Duodenal mucosa (tissue), 2 donors: ENCODE results near the gene HEATR9.

Source experiments
- H3K27ac ChIP-seq: one replicate; pipeline ENCODE4 v1.7.0; 2013; ENCODE audit warnings: low read depth, low read length
- H3K27me3 ChIP-seq, 2 donors: one replicate each; pipeline ENCODE4 v1.7.0; 2013; ENCODE audit warnings: low read length in 2 of 2, control low read depth in 1 of 2; ENCODE audit not compliant: insufficient read depth in 2 of 2, control insufficient read depth in 1 of 2
- H3K36me3 ChIP-seq, 2 donors: one replicate each; pipeline ENCODE4 v1.7.0; 2013; ENCODE audit warnings: low read length in 2 of 2, control low read depth in 1 of 2; ENCODE audit not compliant: insufficient read depth in 2 of 2, control insufficient read depth in 1 of 2
- H3K4me1 ChIP-seq, 2 donors: one replicate each; pipeline ENCODE4 v1.7.0; 2013; ENCODE audit warnings: low read length in 2 of 2, control low read depth in 1 of 2; ENCODE audit not compliant: insufficient read depth in 2 of 2, control insufficient read depth in 1 of 2
- H3K4me3 ChIP-seq, 2 donors: one replicate each; pipeline ENCODE4 v1.7.0; 2013; ENCODE audit warnings: low read length in 2 of 2, low read depth in 1 of 2
- H3K9ac ChIP-seq, 2 donors: one replicate each; pipeline ENCODE4 v1.7.0; 2013; ENCODE audit warnings: low read length in 2 of 2, low read depth in 1 of 2
- H3K9me3 ChIP-seq, 2 donors: one replicate each; pipeline ENCODE4 v1.7.0; 2013; ENCODE audit warnings: low read length in 2 of 2, control low read depth in 1 of 2; ENCODE audit not compliant: control insufficient read depth in 1 of 2

HEATR9 gene

DNA sequence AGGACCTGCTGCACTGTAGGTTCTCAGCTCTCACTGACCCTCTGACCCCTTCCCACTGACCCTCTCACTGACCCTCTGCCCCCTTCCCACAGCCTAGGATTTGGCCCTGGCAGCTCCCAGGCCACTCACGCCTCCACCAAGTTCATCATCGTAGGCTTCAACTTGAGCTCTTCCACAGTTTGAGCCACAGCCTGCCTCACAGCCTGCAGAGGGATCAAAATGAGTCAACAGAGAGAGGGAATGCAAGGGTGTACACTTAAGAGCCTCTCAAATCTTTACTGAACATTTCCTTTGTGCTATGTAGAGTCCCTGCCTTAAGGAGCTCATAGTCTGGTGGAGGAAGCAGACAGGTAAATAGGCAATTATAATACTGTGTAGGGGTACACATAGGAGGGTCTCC, 12.1 kb downstream of the HEATR9 start:
- Histone ChIP-seq H3K9ac (no peak overlapping the region), H3K27me3 (no peaks in the 10 kb centered on the region), H3K9me3 (no peaks in the 10 kb centered on the region), H3K27ac (no peak overlapping the region), H3K4me3 (no peak overlapping the region), H3K4me1 (no peaks in the 10 kb centered on the region), H3K36me3 (no peaks in the 10 kb centered on the region)

DNA sequence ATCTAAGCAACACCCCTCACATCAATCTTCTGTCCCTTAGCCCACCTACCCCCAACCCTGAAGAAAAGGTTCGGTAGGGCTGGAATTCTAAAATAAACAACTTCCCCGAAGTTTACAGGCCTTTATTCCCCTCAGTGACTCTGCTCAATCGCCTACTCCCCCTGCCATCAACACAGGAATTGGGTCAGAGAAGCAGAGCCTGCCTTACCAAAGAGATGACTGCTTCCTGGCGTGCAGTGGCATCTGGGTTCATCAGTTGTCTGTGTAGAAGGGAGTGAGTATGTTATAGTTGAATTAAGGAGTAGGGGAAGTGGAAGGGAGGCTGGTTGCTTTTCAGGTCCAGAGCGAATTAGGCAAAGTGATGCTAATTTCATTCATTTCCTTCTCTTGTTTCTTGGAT, 12.7 kb downstream of the HEATR9 start:
- Histone ChIP-seq H3K27ac (no peak overlapping the region), H3K9me3 (no peaks in the 10 kb centered on the region), H3K4me1 (no peaks in the 10 kb centered on the region), H3K36me3 (no peaks in the 10 kb centered on the region), H3K9ac (no peak overlapping the region), H3K27me3 (no peaks in the 10 kb centered on the region), H3K4me3 (no peak overlapping the region)

DNA sequence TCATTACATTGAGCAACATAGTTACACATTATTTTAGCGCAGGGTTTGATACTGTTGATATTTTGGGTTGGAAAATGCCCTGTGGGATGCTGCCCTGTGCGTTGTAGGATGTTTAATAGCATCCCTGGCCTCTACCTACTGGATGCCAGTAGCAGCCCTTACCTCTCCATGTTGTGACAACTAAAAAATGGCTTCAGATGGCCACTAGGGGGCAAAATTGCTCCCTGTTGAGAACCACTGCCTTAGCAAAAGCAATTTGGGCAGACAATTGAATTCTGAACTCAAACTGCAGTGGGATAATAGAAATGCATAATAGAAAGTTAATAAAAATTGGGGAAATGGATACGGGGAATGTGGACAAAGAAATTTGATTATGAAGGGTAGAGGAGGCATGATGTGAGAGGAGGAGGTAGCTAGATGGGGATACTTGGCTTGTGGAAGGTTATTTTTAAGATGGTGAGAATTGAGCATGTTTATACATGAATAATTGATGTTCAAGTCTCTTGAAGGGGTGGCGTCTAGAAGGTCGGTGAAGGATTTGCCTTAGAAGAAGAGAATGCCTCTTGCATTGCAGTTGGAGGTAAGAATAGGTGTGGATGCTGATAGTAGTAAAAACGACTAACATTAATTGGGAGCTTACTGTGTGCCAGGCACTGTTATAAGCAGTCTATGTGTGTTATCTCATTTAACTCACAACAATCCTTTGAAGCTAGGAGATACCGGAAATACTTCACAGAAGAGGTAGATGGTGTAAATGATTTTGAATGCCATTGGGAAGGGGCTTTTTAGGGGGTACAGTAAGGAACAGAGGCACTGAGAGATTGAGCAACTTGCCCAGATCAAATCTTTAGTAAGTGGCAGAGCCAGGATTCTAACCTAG, 19.0 kb downstream of the HEATR9 start:
- Histone ChIP-seq H3K4me1 (no peaks in the 10 kb centered on the region), H3K9me3 (no peaks in the 10 kb centered on the region), H3K4me3 (no peak overlapping the region), H3K36me3 (peaks cover 13 to 44% of the 10 kb centered on the region in 2 donors), H3K27ac (no peak overlapping the region), H3K9ac (no peak overlapping the region), H3K27me3 (no peaks in the 10 kb centered on the region)

DNA sequence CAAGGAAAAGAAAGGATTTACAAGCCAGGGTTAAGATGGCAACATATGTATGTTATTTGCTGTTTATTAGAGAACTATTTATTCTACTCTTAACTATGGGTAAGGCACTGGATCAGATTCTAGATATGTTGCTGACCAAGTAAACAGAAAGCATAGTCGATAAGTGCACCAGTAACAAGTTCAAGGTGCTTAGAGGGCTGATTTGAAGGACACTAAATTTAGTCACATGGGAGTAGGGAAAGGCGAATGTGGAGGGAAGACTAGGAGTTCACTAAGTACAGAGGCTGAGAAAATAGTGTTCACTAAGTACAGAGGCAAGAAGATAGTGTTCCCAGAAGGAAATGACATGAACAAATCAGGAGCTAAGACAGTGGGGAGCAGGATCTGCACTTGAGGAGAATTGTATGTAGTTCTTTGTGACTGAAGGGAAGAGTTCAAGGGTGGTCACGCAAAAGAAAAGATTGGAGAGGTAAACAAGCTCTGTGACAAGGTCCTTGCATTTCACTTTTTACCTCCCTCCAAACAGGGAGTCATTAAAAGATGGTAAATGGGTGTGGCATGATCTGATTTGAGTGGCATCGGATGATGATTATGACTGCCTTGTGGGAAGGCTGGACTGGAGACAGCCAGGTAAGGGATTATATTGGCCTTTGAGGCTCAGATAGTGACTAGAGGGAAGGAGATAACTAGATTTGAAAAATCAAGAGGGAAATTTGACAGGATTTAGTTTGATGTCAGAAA, 20.9 kb downstream of the HEATR9 start:
- H3K27ac ChIP-seq, result no peak overlapping the region
- peaks cover 22 to 62% of the 10 kb centered on the region in 2 donors for H3K36me3 ChIP-seq
- H3K27me3 ChIP-seq, result no peaks in the 10 kb centered on the region
- H3K4me3 ChIP-seq, result no peak overlapping the region
- H3K4me1 ChIP-seq, result no peaks in the 10 kb centered on the region
- H3K9me3 ChIP-seq, result no peaks in the 10 kb centered on the region
- H3K9ac ChIP-seq, result no peak overlapping the region

DNA sequence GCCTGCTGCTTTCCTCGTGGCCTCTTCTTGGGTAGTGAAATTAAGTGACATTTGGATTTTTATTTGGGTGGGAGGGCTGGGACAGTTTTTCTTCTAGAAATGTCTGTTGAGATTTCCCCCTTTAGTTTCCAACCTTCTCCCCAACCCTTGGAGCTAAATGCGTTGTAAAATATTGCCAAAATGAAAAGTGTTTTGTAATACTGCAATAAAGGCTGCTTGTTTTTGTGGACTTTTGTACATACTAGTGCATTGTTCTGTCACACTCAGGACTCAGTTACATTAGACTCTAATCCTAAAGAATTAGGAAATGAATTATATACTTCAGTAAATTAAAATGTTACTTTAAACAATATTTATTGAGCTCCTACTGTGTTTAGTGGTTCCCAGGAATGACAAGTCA, 21.7 kb downstream of the HEATR9 start:
- Histone ChIP-seq H3K27me3 (no peaks in the 10 kb centered on the region), H3K36me3 (peaks cover 27 to 70% of the 10 kb centered on the region in 2 donors), H3K9me3 (no peaks in the 10 kb centered on the region), H3K27ac (no peak overlapping the region), H3K9ac (no peak overlapping the region), H3K4me3 (no peak overlapping the region), H3K4me1 (no peaks in the 10 kb centered on the region)

DNA sequence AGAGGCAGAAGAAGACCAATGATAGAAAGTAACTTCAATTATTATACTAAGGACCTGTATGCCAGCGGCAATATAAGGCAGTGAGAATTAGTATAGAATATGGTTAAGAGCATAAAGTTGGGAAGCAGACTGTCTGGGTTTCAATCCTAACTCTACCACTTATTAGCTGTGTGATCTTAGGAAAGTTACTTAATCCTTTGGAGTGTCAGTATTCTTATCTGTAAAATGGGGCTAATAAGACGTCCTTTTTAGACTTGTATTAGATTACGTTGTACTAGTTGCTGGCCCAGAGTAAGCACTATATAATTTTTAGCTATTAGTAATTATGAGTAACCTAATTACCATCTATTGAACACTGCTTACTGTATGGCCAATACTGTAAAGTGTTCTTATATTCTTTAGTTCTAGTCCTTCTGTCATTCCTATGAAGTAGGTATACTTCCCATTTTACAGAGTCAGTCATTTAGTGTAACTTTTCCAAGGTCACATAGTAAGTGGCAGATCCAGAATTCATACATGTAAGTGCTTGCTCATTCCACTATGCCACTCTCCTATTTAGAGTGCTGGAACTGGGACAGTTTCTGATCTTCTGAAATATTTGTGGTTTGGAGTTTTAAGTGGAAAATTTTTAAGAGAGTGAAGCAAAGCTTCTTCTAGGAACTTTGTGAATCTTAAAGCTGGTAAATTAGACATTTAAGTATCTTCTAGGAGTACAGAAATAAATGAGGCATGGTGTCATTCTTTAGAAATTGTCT, 22.5 kb downstream of the HEATR9 start:
- no peaks in the 10 kb centered on the region for H3K9me3 ChIP-seq
- H3K36me3 ChIP-seq, result peaks cover 32 to 77% of the 10 kb centered on the region in 2 donors
- H3K4me1 ChIP-seq, result no peaks in the 10 kb centered on the region
- H3K27me3 ChIP-seq, result no peaks in the 10 kb centered on the region
- no peak overlapping the region for H3K4me3 ChIP-seq
- no peak overlapping the region for H3K9ac ChIP-seq
- H3K27ac ChIP-seq, result no peak overlapping the region

DNA sequence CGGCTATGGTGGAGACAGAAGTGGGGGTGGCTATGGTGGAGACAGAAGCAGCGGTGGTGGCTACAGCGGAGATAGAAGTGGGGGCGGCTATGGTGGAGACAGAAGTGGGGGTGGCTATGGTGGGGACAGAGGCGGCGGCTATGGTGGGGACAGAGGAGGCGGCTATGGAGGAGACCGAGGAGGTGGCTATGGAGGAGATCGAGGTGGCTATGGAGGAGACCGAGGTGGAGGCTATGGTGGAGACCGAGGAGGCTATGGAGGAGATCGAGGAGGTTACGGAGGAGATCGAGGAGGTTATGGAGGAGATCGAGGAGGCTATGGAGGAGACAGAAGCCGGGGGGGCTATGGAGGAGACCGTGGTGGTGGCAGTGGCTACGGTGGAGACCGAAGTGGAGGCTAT, 24.1 kb downstream of the HEATR9 start:
- H3K36me3 ChIP-seq, result peaks cover 35 to 85% of the 10 kb centered on the region in 2 donors
- no peak overlapping the region for H3K9ac ChIP-seq
- H3K4me1 ChIP-seq, result no peaks in the 10 kb centered on the region
- no peaks in the 10 kb centered on the region for H3K27me3 ChIP-seq
- H3K27ac ChIP-seq, result no peak overlapping the region
- H3K4me3 ChIP-seq, result no peak overlapping the region
- no peaks in the 10 kb centered on the region for H3K9me3 ChIP-seq

DNA sequence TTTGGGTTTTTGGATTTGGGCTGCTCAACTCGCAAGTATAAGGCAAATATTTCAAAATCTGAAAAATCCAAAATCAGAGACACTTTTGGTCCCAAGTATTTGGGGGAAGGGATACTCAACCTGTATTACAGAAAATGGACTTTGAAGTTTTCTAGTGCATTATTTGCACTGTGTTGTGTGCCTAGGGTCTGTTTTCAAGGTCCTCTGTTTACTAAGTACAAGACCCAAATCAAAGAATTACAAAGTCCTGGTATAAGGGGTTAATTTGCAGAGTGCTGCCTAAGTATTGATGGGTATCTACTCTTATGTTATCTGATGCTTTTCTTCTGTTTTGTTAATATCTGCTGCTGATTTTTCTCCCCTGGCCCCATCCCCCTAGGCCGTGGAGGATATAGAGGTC, 25.0 kb downstream of the HEATR9 start:
- Histone ChIP-seq H3K4me1 (no peaks in the 10 kb centered on the region), H3K27me3 (no peaks in the 10 kb centered on the region), H3K9ac (no peak overlapping the region), H3K9me3 (no peaks in the 10 kb centered on the region), H3K36me3 (peaks cover 35 to 86% of the 10 kb centered on the region in 2 donors), H3K4me3 (no peak overlapping the region), H3K27ac (no peak overlapping the region)

DNA sequence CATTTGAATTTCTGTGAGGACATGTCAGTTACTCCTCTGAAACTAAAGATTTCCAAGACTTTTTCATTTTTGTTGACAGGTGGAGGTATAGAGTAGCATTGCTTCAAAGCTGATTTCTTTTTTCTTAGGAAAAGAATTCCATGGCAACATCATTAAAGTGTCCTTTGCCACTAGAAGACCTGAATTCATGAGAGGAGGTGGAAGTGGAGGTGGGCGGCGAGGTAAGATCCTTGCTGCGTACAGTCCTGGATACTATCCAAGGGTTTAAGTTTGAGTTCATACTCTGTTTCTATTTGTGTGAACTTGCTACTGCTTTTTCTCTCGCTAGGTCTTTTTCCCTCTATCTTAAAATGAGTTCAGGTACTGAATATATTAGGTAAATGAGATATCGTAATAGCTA, 26.5 kb downstream of the HEATR9 start:
- H3K27me3 ChIP-seq, result no peaks in the 10 kb centered on the region
- H3K9ac ChIP-seq, result no peak overlapping the region
- no peak overlapping the region for H3K4me3 ChIP-seq
- H3K36me3 ChIP-seq, result peaks cover 41 to 87% of the 10 kb centered on the region in 2 donors
- no peaks in the 10 kb centered on the region for H3K4me1 ChIP-seq
- no peaks in the 10 kb centered on the region for H3K9me3 ChIP-seq
- H3K27ac ChIP-seq, result no peak overlapping the region

DNA sequence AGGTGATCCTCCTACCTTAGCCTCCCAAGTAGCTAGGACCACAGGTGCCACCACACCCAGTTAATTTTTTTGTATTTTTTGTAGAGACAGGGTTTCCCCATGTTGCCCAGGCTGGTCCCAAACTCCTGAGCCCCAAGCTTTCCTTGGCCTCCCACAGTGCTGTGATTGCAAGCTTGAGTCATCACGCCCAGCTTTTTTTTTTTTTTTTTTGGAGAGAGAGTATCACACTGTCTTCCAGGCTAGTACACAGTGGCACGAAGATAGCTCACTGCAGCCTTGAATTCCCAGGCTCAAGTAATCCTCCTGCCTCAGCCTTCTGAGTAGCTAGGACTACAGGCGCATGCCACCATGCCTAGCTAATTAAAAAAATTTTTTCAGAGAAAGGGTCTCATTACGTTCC, 27.2 kb downstream of the HEATR9 start:
- no peaks in the 10 kb centered on the region for H3K9me3 ChIP-seq
- H3K9ac ChIP-seq, result no peak overlapping the region
- no peaks in the 10 kb centered on the region for H3K27me3 ChIP-seq
- no peak overlapping the region for H3K4me3 ChIP-seq
- peaks cover 46 to 90% of the 10 kb centered on the region in 2 donors for H3K36me3 ChIP-seq
- no peak overlapping the region for H3K27ac ChIP-seq
- H3K4me1 ChIP-seq, result no peaks in the 10 kb centered on the region
